Iris pigment epithelial cell (primary cell): ENCODE data around the gene DHPS.

Experiments
- DNase-seq: peaks from one replicate; pipeline ENCODE4 v3.0.0-alpha.2; 2011; ENCODE audit warnings: low read depth

DHPS gene

DNA sequence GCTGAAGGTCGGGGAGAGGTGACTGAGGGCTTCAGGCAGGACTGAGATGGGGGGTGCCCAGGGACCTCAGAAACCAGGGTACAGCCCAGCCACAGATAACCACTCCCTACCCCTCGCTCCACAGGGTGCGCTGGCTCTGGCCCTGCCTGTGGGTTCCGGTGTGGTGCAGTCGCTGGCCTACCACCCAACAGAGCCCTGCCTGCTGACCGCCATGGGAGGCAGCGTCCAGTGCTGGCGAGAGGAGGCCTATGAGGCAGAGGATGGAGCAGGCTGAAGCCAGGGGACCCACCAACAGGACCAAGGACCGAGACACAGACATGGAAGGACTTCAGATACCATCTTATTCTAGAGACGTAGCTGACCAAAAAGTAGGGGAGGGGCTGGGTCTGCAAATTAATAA is 6.3 kb downstream of the DHPS start:
- no peak for DNase-seq

DNA sequence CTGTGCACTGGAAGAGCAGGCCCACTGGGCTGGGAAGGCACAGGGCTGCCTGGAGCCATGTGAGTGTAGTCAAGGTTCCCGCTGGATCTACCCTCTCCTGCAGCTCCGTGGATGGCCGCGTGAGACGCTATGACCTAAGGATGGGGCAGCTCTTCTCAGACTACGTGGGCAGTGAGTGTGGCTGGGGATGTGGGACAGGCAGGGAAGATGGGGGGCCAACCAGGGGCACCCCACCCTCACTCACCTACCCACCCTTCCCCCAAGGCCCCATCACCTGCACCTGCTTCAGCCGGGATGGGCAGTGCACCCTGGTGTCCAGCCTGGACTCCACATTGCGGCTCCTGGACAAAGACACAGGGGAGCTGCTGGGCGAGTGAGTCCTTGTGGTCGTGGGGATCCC is 8.9 kb downstream of the DHPS start:
- DNase-seq, result no peak

DNA sequence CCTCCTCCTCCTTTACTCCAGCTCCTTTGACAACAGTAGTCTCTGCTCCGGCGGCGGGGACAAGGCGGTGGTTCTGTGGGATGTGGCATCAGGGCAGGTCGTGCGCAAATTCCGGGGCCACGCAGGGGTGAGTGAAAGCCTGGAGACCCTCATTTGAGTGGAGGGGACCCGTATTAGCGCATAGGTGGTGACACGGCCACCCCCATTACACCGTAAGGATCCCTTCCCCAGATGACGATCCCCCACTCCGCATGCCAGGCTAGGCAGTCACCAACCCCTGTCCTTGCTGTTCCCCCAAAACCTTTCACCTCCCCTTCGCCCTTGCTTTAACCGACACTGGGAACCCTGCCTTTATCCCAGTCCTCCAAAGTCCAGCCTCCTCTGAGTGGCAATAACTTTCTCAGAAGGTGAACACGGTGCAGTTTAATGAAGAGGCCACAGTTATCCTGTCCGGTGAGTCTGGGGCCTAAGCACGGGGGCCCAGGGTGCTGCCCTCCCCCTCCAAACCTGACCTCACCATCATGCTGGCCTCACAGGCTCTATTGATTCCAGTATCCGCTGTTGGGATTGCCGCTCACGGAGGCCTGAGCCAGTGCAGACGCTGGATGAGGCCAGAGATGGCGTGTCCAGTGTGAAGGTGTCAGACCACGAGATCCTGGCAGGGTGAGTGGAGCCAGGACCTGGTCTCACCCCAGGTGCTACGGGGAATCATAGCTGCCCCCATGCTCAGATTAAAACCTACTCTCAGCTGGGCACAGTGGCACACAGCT is 11.3 kb downstream of the DHPS start:
- DNase-seq, result no peak

DNA sequence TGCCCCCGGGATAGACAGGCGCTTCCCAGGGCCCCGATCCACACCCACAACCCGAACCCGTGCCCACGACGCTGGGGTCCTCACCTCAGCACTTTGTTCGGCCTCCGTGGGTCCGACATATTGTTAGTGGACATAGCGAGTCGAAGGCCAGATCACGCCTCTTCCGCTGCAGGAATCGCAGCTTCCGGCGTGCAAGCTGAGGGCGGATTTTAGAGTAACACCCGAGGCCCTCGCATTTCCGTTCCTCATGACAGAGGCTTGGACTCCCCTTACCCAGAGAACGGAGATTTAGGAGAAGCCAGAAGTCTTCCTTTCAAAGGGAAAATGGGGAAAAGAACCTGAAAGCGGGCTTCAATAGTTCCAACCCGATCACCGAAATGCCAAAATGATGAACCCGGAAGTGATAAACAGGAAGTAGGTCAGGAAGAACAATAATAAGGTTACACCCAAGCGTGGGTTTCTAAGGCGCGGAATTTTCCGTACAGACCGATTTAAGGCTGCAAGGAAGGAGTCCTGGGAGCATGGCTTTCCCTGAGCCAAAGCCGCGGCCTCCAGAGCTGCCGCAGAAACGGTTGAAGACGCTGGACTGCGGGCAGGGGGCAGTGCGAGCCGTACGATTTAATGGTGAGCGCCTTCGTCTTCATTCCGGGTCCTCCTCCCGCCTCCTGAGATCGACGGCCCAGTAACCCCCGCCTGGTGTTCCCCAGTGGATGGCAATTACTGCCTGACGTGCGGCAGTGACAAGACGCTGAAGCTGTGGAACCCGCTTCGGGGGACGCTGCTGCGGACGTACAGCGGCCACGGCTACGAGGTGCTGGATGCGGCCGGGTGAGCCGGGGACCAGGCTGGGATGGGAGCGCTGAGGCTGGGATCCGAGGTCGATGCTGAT is 12.2 kb downstream of the DHPS start:
- peak; percentile 87 for DNase-seq

DNA sequence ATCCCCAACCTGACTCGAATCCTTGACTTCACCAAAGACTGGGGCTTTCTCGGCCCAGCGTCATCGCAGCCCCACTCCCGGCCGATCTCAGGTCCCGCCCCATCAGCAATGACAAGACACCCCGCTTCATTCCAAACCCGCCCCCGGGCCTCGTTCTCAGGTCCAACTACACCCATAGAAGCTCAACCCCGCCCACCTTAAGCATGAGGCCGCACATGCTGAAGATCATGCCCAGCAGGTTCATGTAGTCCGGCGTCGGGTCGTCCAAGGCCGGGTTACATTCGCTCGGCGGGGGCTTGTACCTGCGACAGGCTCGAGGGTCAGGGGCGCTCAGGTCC is 12.8 kb downstream of the DHPS start:
- peak; percentile 88 for DNase-seq

DNA sequence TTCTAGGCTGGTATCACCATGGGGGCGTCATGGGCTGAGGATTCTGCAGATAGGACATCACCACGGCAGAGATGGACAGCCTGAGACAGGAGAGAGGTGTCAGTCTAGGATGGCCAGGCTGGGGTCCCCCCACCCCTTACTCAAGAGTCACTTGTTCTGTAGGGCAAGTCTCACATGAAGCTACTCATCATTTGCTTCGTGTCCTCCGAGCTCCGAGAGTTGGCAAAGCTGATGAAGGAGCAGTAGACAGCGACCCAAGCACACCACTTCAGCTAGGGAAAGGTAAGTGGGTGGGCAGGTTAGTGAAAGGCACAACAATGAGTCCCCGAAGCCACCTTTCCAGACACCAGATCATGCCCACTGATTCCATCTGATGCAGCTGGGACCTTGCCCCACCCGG is 13.3 kb downstream of the DHPS start:
- DNase-seq, result no peak

DNA sequence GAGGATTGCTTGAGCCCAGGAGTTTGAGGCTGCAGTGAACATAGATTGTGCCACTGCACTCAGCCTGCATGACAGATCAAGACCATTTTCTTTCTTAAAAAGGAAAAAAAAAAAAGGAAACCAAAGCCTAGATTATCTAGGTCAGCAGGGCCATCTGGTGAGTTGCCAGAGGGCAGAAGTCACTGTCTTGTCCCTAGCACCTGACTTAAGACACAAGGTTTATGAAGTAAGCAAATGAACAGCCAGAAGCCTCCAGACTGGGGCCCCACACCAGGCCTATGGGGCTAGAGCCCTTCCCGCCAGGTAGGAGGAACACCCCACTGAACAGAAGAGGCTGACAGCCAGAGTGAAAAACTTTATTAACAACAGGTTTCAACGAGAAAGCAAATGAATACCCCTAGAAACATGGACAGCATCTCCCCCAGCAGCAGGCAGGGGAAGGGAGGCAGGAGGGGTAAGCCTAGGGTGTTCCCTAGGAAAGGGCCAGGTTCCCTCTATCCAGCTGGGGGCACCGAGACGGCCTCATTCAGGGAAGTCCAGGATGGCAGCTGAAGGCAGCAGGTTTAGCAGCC is 13.9 kb downstream of the DHPS start:
- DNase-seq, result no peak

DNA sequence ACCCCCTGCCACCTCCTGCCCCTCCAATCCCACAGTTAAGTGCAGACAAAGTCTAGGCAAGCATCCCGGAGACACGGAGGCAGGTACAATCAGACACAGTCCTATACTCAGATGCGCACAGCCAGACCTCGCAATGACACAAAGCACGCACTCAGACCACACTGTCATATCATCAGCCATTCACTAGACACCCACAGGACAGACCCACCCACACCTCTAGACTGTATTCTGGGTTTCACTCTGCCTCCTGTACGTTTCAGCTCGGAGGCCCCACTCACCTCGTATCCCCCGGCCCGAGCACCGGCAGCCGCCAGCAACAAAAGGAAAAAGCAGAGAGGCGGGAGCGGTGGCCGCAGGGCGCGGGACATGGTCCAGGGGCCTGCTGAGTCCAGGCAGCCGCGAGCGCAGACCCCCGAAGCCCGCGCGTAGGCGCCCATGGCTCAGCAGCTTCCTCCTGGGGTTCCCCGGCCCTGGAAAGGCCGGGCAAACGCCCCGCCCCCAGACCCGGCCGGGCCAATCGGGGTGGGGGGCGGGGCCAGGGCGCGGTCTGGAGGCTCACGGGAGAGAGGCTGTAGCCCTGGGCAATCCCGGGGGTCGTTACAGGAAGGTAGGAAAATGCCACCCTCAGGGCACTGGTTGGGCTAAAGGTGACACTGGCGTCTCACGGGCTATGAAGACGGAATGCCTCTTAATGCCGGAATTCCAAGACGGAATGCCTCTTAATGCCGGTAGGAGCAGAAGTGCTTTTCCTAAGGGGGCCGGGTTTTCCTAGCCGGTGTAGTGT is 15.2 kb downstream of the DHPS start, which contains the start of the genes MAN2B1 and WDR83:
MAN2B1 (minus strand) TSS at position 478 of the 784 bp plus-strand sequence; CDS start at position 437, 41 bp downstream.
WDR83 (plus strand) TSS at position 543 of the 784 bp plus-strand sequence. CDS start 2,984 bp downstream, outside the sequence.
- DNase-seq, result peak; percentile 69

DNA sequence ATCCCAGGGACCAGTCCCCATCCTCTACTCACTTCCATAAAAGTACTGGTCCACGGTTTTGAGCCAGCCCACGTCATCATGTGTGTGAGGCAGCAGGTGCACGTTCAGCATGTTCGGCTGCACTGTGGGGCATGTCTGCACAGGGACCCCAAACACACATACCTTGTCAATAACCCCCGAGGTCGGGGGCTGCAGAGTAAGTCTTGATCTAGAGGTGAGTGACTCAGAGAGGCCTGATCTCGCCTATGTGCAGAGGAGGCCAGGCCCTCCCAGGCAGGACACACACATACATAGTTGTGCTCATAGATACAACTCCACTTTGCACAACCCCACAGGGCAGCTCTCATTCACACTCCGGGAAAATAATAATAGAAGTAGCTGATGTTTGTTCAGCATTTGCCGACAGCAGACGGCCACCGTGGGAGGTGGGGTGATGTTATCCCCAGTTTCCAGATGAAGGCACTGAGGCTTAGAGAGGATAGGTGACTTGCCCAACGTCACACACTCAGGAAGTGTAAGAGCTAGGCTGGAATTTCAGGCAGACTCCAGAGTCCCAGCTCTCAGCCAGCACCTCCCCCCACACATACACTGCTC is 15.9 kb downstream of the DHPS start:
- no peak for DNase-seq

DNA sequence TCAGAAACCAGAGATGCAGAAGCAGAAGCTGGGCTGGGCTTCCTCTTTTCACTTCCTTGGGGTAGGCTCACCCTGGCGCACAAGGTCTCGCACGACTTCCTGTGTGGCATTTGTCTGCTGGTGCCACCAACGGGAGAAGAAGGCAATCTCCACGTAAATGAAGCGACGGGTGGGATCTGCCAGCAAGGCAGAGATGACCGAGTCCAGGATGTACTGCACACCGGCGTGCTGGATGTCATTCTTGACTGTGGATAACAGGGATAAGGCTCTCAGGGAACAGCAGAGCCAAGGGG is 16.5 kb downstream of the DHPS start:
- DNase-seq, result no peak

DNA sequence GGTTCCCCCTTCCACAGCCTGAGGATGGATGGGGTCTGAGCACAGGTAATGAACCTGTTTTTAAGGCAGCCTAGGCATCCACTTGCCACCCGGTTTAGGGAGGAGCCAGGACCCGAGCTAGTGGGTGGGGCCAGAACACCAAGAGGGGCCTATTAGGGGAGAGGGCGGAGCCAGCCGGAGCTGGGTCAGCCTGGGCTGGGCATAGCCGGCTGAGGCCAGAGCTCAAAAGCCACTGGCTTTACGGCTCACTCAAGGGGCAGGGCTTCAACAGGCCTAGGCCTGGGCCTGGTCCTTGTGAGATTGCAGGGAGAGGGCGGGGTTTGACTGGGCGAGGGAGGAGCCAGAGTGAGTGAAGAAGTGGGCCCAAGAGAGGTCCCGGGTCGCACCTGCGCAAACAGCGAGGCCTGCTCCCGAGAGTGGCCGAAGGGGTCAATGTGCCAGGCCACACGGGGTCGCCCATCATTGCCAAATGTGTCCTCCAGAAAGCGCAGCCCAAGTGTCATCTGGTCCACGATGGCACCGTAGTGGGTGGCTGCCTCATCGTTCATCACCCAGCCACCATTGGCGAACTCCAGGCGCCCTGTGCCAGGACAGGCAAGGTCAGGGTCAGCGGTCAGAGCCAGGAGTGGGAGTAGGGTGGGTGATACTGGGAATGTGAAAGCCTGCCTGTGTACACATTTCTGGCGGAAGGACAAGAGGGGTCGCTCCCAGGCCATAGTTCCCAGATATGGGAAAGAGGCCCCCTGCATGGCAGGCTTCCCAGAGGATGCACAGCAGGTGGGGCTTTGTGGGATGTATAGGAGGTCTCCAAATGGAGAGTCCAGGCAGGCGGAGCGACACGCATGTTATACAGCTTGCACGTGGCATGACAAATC is 17.0 kb downstream of the DHPS start:
- no peak for DNase-seq

DNA sequence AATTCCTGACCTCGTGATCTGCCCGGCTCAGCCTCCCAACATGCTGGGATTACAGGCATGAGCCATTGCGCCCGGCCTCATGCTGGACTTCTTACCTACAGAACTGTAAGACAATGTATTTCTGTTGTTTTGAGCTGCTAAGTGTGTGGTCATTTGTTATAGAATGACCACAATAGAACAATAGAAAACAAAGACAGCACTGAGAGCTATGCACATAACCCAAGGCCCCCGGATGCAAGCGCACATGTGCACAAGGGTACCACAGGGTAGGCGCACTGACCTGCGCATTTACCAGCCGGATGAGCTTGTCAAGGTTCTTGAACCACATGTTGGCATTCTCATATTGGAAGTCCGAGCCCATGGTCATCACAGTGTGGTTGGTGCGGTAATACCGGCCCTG is 20.7 kb downstream of the DHPS start:
- DNase-seq, result no peak

DNA sequence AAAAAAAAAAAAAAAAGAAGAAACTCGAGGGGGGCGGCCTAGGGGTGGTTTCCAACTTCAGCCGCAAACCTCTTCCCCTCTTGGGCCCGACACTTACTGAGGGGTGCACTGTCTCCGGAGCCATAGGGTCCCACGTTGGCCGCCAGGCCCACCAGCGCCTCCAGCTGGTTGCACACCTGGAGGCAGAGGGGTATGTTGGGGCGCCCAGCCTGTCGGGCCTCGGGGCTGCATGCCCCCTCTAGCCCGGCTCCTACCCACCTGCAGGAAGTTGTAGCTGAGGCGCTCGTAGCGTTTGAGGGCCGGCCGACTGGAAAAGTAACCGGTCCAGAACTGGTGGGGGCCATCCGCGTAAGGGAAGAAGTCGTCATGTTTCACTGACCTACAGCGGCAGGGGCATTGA is 23.7 kb downstream of the DHPS start:
- no peak for DNase-seq

DNA sequence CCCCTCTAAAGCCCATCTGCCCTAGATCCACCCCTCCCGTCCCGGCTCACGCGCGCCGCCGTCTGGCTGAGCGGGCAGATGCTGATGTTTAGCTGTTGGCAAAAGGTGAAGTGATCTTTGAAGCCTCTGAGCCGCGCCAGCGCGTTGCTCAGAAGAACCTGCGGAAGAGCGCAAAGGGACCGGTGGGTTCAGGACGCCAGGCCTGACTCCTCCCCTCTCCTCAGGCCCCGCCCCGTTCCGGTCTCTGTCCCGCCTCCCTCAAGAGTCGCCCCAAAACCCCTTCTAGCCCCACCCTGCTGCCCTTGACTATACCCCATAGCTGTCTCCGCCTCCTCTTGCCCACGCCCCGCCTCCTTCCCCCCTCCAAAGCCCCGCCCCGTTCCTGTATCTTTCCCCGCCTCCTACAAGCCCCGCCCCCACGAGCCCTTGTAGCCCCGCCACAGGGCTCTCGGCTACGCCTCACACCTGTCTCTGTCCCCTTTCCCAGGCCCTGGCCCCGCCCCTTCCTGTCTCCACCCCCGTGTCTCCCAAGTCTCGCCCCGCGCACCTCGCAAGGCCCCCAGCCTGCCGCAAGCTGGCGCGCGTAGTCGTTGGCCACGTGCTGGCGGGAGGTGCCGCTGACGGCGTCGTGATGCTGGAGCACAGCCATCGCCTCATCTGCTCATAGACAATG is 24.6 kb downstream of the DHPS start:
- no peak for DNase-seq

DNA sequence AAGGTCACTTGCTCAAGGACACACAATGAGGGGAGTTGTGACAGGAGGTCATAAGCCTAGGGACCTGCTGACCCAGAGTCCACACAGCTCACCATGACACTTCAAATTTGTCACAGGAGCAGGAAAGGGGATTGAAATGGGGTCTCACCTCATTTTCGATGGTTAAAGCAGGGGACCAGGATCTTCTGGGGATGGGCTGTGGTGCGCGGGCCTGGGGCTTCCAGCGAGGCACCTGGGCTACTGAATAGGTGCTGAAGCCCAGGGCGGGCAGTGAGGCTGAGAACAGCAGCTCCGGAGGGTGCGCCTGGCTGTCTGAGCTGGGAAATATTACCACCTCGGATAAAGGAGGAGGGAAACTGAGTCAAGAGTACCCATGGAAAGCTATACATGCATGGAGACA is 26.1 kb downstream of the DHPS start:
- no peak for DNase-seq

DNA sequence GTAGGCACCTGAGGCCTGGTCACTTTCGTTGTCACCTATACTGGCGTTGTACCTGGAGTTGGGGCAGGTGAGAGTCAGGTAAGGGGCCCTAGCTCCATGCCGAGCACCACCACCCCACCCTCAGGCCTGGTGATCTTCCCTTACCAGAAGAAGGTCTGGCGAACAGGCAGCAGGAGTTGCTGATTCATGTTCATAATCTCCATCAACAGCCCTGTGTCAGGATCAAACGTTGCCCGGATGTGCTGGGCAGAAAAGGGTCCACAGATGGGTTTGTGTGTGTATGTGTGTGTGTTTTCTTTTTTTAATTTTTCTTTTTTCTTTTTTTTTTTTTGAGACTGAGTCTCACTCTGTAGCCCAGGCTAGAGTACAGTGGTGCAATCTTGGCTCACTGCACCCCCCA is 29.5 kb downstream of the DHPS start:
- DNase-seq, result no peak

DNA sequence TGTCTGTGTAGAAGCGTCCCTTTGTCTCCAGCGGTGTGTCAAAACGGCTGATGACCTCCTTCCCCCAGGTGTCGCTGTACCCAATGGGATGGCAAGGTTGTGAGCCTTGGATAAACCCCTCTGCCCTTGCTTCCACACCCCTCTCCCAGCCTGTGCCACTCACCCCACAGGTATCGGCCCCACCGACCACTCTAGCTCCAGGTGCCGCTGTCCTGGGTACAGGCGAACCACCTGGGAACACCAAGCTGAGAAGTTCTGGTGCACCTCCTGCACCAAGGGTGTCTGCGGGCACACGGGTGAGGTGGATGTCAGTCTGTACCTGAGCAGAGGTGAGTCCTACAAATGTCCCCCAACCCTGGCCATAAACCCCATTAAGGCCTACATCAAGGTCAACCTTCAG is 31.7 kb downstream of the DHPS start:
- no peak for DNase-seq

DNA sequence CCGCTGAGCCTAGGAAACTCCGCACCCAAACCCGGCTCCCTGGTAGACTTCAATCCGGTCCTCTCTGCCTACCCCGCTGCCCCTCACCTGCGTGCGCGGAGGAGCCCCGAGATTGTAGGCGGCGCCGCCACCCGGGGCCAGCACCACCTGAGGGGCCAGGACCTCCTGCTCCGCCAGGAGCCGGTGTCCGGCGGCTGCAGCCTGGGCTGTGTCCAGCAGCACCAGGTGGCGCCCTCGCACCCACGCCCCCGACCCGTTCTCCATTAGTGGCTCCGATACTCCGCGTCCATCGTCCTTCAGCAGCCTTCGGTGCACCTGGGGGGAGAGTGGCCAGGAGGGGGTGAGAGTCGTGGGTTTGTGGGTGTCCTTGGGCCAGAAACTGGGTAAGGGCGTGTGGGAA is 33.6 kb downstream of the DHPS start:
- no peak for DNase-seq

DNA sequence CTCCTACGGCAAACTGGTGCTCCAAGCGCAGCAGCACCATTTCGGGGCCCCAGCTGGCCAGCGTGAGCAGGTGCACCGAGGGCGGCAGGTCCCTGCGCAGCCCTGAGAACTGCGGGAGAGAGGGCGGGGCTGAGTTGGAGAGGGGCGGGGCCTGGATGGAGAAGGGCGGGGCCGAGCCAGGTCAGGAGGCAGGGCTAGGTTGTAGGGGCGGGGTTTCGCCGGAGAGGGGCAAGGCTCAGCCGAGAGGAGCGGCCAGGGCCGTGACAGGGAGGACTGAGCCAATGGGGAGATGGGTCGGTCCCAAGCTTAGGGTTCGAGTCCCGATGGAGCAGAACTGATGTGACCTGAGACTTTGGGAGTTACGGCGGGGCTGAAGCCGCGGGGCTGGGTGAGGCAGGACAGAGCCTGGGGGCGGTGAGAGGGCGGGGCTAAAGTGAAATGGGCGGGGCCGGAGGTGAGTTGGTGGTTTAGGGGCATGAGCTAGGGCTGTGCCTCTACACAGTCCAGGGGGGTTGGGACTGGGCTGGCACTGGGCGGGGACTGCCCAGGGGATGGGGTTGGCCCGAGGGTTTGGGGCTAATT is 34.1 kb downstream of the DHPS start:
- DNase-seq, result peak; percentile 59

DNA sequence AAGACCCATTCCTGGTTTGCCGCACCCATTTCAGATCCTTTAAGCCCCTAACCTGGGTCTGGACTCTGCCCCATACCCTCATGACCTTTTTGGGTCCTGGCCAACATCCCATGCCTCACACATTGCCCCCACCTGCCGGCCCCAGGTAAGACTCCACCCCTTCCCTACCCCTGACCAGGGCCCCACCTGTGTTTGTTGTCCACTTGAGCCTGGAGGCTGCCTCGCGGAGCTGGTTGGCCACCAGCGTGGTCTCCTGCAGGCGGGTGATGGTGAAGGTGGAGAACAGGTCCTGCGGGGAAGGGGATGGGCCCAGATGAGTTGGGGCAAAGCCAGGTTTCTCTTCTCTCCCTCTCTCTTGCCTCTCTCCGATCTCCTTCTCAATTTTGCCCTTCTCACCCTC is 34.6 kb downstream of the DHPS start:
- no peak for DNase-seq
